HCT116 (cell line): Measurements from ENCODE around the gene OTOG. TPM values are rescaled to one million over a fixed set of nuclear protein-coding genes. Genes with fewer than 3 reads are reported as not detected.

ENCODE experiments used
- ATAC-seq: fragments of 200-7000 bp; cut with Tn5 transposase; 2 replicates; pipeline ENCODE4 v1.9.1; 2020; ENCODE audit warnings: mild to moderate bottlenecking, moderate library complexity
- BruUV-seq: library from RNA; stranded (reverse); fragments of 400-500 nt; replicated peaks from 2 replicates; lab custom pipeline; 2021; lab: Mats Ljungman, UMichigan
- CTCF ChIA-PET: fragments of 300-600 bp; sonication (Branson Sonifier 250); formaldehyde crosslinking; loops from one replicate; lab custom pipeline; 2021; ENCODE audit warnings: antibody characterized with exemption; lab: Charles Lee
- POLR2A ChIA-PET: fragments of 300-600, 350-600 bp; sonication (Branson Sonifier 250); formaldehyde crosslinking; loops from one replicate; lab custom pipeline; 2021; ENCODE audit warnings: antibody characterized with exemption; lab: Charles Lee
- RAD21 ChIA-PET, 2 experiments: fragments of 300-600 bp; sonication (Branson Sonifier 250); formaldehyde crosslinking; loops; one replicate each; lab custom pipeline; 2023; ENCODE audit warnings: low total read pairs in 2 of 2; ENCODE audit not compliant: uncharacterized antibody in 2 of 2, unreplicated experiment in 2 of 2, low non-redundant PET in 1 of 2; lab: Charles Lee
- DNase-seq: peaks from one replicate; pipeline ENCODE4 v3.0.0-alpha.2; 2010; ENCODE audit warnings: low read depth, low spot score
- H2AFZ ChIP-seq: fragments of 200-600 bp; shearing (Covaris generic), sonication (generic); 2 replicates; pipeline ENCODE4 v1.6.1; 2017; ENCODE audit warnings: low read depth, mixed run types, mixed read lengths, antibody characterized with exemption, low read length; ENCODE audit not compliant: poor library complexity, severe bottlenecking
- H3K27ac ChIP-seq: 2 replicates; pipeline ENCODE4 v1.5.1; 2012; ENCODE audit warnings: low read depth, low read length
- H3K27me3 ChIP-seq: fragments of 200-600 bp; sonication (generic); 2 replicates; pipeline ENCODE4 v1.6.1; 2016; ENCODE audit warnings: mixed run types, low read length, mixed read lengths; ENCODE audit not compliant: insufficient read depth
- H3K36me3 ChIP-seq, 2 experiments: fragments of 200-500 bp in 1 of 2; fragments of 200-600 bp in 1 of 2; sonication (Bioruptor generic) in 1 of 2; sonication (generic) in 1 of 2; 2 replicates each; pipeline versions ENCODE4 v1.5.1 to v1.6.1; 2014 to 2016; ENCODE audit warnings: low read length in 2 of 2, inconsistent platforms in 1 of 2, mixed read lengths in 1 of 2, mixed run types in 1 of 2; ENCODE audit not compliant: insufficient read depth in 2 of 2, control insufficient read depth in 1 of 2
- H3K4me1 ChIP-seq, 2 experiments: fragments of 200-600 bp in 1 of 2; sonication (generic) in 1 of 2; 2 replicates each; pipeline versions ENCODE4 v1.5.1 to v1.6.1; 2012 to 2017; ENCODE audit warnings: low read length in 2 of 2, inconsistent platforms in 1 of 2, mild to moderate bottlenecking in 1 of 2, mixed read lengths in 1 of 2, mixed run types in 1 of 2, moderate library complexity in 1 of 2; ENCODE audit not compliant: insufficient read depth in 2 of 2, control insufficient read depth in 1 of 2
- H3K4me2 ChIP-seq: fragments of 200-600 bp; sonication (generic); 2 replicates; pipeline ENCODE4 v1.6.1; 2017; ENCODE audit warnings: mixed run types, low read length, mixed read lengths
- H3K4me3 ChIP-seq, 2 experiments: fragments of 200-600 bp in 1 of 2; sonication (generic) in 1 of 2; replicated peaks in 1 of 2; 2 replicates each; pipeline ENCODE4 v1.5.1; 2011 to 2016; ENCODE audit warnings: low read length in 2 of 2, control low read depth in 1 of 2, low read depth in 1 of 2, mild to moderate bottlenecking in 1 of 2, mixed read lengths in 1 of 2, mixed run types in 1 of 2
- H3K79me2 ChIP-seq: fragments of 200-600 bp; sonication (generic); 2 replicates; pipeline ENCODE4 v1.6.1; 2017; ENCODE audit warnings: mild to moderate bottlenecking, mixed run types, low read length, moderate library complexity, mixed read lengths; ENCODE audit not compliant: insufficient read depth
- H3K9ac ChIP-seq: fragments of 200-600 bp; sonication (generic); 2 replicates; pipeline ENCODE4 v1.6.1; 2016; ENCODE audit warnings: low read length, mixed read lengths
- H3K9me2 ChIP-seq: fragments of 200-600 bp; sonication (generic), shearing (Covaris generic); 2 replicates; pipeline ENCODE4 v1.6.1; 2017; ENCODE audit warnings: mixed run types, mild to moderate bottlenecking, moderate library complexity; ENCODE audit not compliant: insufficient read depth
- H3K9me3 ChIP-seq, 2 experiments: fragments of 200-500 bp in 1 of 2; fragments of 200-600 bp in 1 of 2; sonication (Bioruptor generic) in 1 of 2; sonication (generic) in 1 of 2; 2 replicates each; pipeline ENCODE4 v1.6.1; 2014 to 2017; ENCODE audit warnings: low read length in 2 of 2, mixed read lengths in 2 of 2, inconsistent platforms in 1 of 2, low read depth in 1 of 2, mild to moderate bottlenecking in 1 of 2, mixed run types in 1 of 2, moderate library complexity in 1 of 2; ENCODE audit not compliant: control insufficient read depth in 1 of 2, insufficient read depth in 1 of 2
- H4K20me1 ChIP-seq: fragments of 200-600 bp; sonication (generic), shearing (Covaris generic); 2 replicates; pipeline ENCODE4 v1.6.1; 2017; ENCODE audit warnings: mixed run types, mild to moderate bottlenecking, moderate library complexity; ENCODE audit not compliant: insufficient read depth
- CBX3 ChIP-seq: IDR thresholded peaks from 2 replicates; pipeline ENCODE4 v1.6.1; 2012; ENCODE audit warnings: low read depth
- CEBPB ChIP-seq: IDR thresholded peaks from 2 replicates; pipeline ENCODE4 v1.6.1; 2012; ENCODE audit warnings: low read depth
- CTCF ChIP-seq, 3 experiments: fragments of 200-600 bp in 1 of 3; sonication (generic) in 1 of 3; IDR thresholded peaks in 2 of 3; conservative IDR thresholded peaks in 1 of 3; 2 replicates each; pipeline ENCODE4 v1.5.1; 2012 to 2017; ENCODE audit warnings: low read depth in 2 of 3, low read length in 2 of 3, antibody characterized with exemption in 1 of 3, borderline replicate concordance in 1 of 3, control low read depth in 1 of 3, mild to moderate bottlenecking in 1 of 3, mixed read lengths in 1 of 3, mixed run types in 1 of 3, moderate library complexity in 1 of 3; ENCODE audit not compliant: insufficient read depth in 1 of 3
- EZH2 ChIP-seq: fragments of 200-600 bp; sonication (generic); IDR thresholded peaks from 2 replicates; pipeline ENCODE4 v1.6.1; 2017; ENCODE audit warnings: antibody characterized with exemption, mixed run types
- EZH2phosphoT487 ChIP-seq: fragments of 200-600 bp; IDR thresholded peaks from 2 replicates; pipeline ENCODE4 v1.6.1; 2018; ENCODE audit warnings: antibody characterized with exemption, borderline replicate concordance
- JUND ChIP-seq: IDR thresholded peaks from 2 replicates; pipeline ENCODE4 v1.6.1; 2012
- POLR2A ChIP-seq: IDR thresholded peaks from 2 replicates; pipeline ENCODE4 v1.7.0; 2011; ENCODE audit warnings: borderline replicate concordance; ENCODE audit not compliant: insufficient read depth, insufficient read length; ENCODE audit errors: extremely low read depth
- YY1 ChIP-seq: IDR thresholded peaks from 2 replicates; pipeline ENCODE4 v1.6.1; 2011; ENCODE audit warnings: low read length, low read depth, moderate library complexity, mild to moderate bottlenecking; ENCODE audit not compliant: insufficient replicate concordance; ENCODE audit errors: extremely low read depth
- ZBTB33 ChIP-seq: IDR thresholded peaks from 2 replicates; pipeline ENCODE4 v1.6.1; 2011; ENCODE audit warnings: mild to moderate bottlenecking, low read length, moderate library complexity; ENCODE audit not compliant: insufficient replicate concordance; ENCODE audit errors: extremely low read depth
- ZFX ChIP-seq: fragments of 450-650 bp; IDR thresholded peaks from 2 replicates; pipeline ENCODE4 v1.6.1; 2017
- intact Hi-C: fragments of 100-400 bp; cut with micrococcal nuclease; formaldehyde crosslinking; loops from 2 replicates; pipeline ENCODE4 v1.10.0; 2022
- total RNA-seq: library from RNA; stranded (reverse); gene quantifications from one replicate; pipeline ENCODE4 v1.2.1, GENCODE V29; 2021; ENCODE audit not compliant: unreplicated experiment

The OTOG gene
- total RNA-seq, 1 experiment from 2014 or later: 0.07 TPM

GRCh38 chr11:17558916-17559315 is 11.9 kb downstream of the OTOG start:
- H3K36me3 ChIP-seq: no peaks in the 10 kb centered on the region
- CTCF ChIA-PET: interaction anchor here (0.6 kb wide), 1 partner anchor 204 kb away, joined by 3 read pairs; no protein-coding TSS in a partner anchor
- no peaks in the 10 kb centered on the region for H3K79me2 ChIP-seq
- intact Hi-C loops: no loop called here
- no peaks in the 10 kb centered on the region for H3K27me3 ChIP-seq
- H3K4me1 ChIP-seq: peaks cover 0 to 5% of the 10 kb centered on the region in 2 experiments; a peak in 2 of 4 replicates
- no peaks in the 10 kb centered on the region for H4K20me1 ChIP-seq
- H2AFZ ChIP-seq: no peak overlapping the region
- RAD21 ChIA-PET: no interaction called here
- H3K9me3 ChIP-seq: no peaks in the 10 kb centered on the region
- H3K27ac ChIP-seq: no peak overlapping the region
- H3K4me3 ChIP-seq: no peak overlapping the region
- no peak for TF ChIP-seq JUND
- no peak for TF ChIP-seq YY1
- TF ChIP-seq ZFX: no peak
- no peak for TF ChIP-seq ZBTB33
- no peak for TF ChIP-seq EZH2
- no peak for TF ChIP-seq CEBPB
- no peak for TF ChIP-seq EZH2phosphoT487
- TF ChIP-seq CTCF (IDR thresholded peaks at IDR 0.05 in 2 of 3, conservative IDR thresholded peaks at IDR 0.05 in 1 of 3; ENCODE audit: borderline replicate concordance in 1 of 3, insufficient read depth in 1 of 3, low read depth in 2 of 3, low read length in 2 of 3): no peak
- TF ChIP-seq POLR2A: no peak
- TF ChIP-seq CBX3: no peak
- no peak for DNase-seq
- no peak for ATAC-seq
- POLR2A ChIA-PET: no interaction called here
- BruUV-seq: no TSS peak
- H3K4me2 ChIP-seq: no peak overlapping the region
- H3K9ac ChIP-seq: no peak overlapping the region
- H3K9me2 ChIP-seq: no peaks in the 10 kb centered on the region
